ENCODE results near the gene PTPA.

Gene PTPA

GRCh38 chr9:129150122-129150521 is 38.9 kb downstream of the PTPA start:
- no peak overlapping the region for H3K27ac ChIP-seq
- TF ChIP-seq ZFX (IDR thresholded peaks at IDR 0.05; ENCODE audit: borderline replicate concordance) = no peak
- no peak for TF ChIP-seq CTCF (IDR thresholded peaks at IDR 0.05)

- no peak for TF ChIP-seq ZFX (IDR thresholded peaks at IDR 0.05; ENCODE audit: borderline replicate concordance)
- TF ChIP-seq CTCF (IDR thresholded peaks at IDR 0.05) = no peak
These were observed 39.5 kb downstream of the PTPA start for GRCh38 chr9:129150672-129151211.

GRCh38 chr9:129151469-129151868 is 40.3 kb downstream of the PTPA start:
- no peak overlapping the region for H3K27ac ChIP-seq

More at GRCh38 chr9:129150672-129151211, 39.5 kb downstream of the PTPA start:
- H3K27ac ChIP-seq = no peak overlapping the region

DNA sequence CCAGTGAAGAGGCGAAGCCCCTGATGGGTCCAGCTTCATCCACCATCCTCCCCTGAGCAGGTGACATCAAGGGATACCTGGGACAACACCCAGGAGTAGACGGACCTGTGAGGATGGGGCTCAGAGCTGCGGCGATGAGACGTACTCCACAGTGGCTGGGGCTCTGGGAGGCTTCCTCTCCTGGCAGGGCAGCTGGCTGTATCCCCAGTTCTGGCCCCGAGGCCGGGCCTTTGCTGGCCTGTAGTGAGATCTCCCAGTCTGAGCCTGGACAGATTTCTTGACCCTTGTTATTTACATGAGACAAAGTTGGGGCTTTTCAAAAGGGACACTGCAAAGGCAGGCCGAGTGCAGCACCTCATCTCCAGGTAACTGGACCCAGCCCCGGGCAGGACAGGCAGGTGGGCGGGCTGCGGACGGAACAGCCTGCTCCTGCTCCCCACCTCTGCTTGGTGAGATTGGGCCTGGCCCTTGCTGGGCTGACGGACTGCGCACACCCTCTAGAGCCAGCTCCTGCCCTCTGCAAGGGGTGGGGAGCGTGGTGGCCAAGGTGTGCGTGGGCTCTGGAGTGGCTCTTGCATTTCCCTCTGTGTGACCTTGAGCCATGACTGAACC is 43.8 kb downstream of the PTPA start:
- no peak for TF ChIP-seq CTCF (IDR thresholded peaks at IDR 0.05)
- TF ChIP-seq ZFX (IDR thresholded peaks at IDR 0.05; ENCODE audit: borderline replicate concordance) = no peak
- H3K27ac ChIP-seq = no peak overlapping the region

More at GRCh38 chr9:129151469-129151868, 40.3 kb downstream of the PTPA start:
- no peak for TF ChIP-seq ZFX (IDR thresholded peaks at IDR 0.05; ENCODE audit: borderline replicate concordance)
- no peak for TF ChIP-seq CTCF (IDR thresholded peaks at IDR 0.05)

GRCh38 chr9:129156163-129156562 is 44.9 kb downstream of the PTPA start:
- TF ChIP-seq CTCF (IDR thresholded peaks at IDR 0.05) (no peak), ZFX (IDR thresholded peaks at IDR 0.05; ENCODE audit: borderline replicate concordance) (no peak)
- no peak overlapping the region for H3K27ac ChIP-seq

DNA sequence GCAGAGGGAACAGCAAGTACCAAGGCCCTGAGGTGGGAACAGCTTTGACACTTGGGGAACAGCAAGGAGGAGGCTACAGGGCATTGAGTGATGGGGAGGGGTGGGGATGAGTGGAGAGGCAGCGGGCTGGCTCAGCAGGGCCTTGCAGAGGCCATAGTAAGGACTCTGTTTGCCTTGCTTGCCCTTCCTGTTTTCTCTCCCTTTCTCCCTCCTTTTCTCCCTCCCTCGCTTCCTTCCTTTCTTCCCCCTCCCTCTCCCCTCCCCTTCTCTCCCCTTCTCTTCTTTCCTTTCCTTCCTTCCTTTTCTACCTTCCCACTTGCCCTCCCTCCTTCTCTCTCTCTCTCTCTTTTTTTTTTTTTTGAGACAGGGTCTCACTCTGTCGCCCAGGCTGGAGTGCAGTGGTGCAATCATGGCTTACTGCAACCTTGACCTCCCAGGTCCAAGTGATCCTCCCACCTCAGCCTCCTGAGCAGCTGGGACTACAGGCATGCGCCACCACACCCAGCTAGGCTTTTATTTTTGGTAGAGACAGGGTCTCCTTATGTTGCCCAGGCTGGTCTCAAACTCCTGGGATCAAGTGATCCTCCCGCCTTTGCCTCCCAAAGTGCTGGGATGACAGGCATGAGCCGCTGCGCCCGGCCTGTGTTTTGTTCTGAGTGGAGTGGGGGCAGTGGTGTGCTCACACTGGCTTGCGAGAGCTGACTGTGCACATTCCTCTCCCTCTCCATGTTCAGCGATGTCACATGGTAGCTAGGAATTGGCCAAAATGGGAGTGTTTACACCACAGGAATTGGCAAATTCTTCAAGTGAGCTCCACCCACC is 49.7 kb downstream of the PTPA start:
- peak overlapping the region; percentile 27; the same call in 1 of the 2 replicates for H3K27ac ChIP-seq
- no peak for TF ChIP-seq CTCF (IDR thresholded peaks at IDR 0.05)
- no peak for TF ChIP-seq ZFX (IDR thresholded peaks at IDR 0.05; ENCODE audit: borderline replicate concordance)

DNA sequence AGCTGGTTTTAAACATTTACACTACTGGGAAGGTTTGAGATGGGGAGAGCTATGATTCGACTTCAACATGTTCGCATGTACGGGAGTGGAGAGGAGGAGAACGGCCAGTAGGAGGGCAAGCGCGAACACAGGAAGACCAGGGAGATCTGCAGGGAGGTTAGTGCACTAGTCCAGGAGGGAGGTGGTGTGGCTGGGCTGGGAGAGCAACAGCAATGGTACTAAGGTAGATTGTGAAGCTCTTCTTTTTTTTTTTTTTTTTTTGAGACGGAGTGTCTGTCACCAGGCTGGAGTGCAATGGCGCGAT is 50.3 kb downstream of the PTPA start:
- no peak for TF ChIP-seq ZFX (IDR thresholded peaks at IDR 0.05; ENCODE audit: borderline replicate concordance)
- TF ChIP-seq CTCF (IDR thresholded peaks at IDR 0.05) = no peak
- H3K27ac ChIP-seq = peak overlapping the region; percentile 27; the same call in 1 of the 2 replicates
